ENCODE measurements around the gene DNAJC30.

The DNAJC30 gene

DNA sequence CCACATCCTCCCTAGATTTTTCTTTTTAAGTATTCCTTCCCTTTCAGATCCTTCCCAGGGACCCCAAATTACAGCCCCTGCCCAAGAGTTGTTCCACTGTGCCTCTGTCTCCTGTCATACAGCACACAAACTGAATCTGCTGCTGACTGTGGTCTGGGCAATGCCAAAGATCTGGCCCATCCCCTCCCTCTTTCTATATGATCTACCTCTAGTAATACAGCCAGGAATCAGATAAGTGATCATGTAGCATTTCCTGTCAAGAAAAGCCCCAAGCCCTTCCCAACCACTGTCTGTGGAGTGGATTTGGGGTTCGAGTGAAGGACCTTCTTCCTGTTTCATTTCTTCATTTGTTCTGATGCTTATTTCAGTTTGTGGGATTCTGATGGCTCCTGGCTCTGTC is 29.5 kb upstream of the DNAJC30 start:
- FAIRE-seq: no peak

DNA sequence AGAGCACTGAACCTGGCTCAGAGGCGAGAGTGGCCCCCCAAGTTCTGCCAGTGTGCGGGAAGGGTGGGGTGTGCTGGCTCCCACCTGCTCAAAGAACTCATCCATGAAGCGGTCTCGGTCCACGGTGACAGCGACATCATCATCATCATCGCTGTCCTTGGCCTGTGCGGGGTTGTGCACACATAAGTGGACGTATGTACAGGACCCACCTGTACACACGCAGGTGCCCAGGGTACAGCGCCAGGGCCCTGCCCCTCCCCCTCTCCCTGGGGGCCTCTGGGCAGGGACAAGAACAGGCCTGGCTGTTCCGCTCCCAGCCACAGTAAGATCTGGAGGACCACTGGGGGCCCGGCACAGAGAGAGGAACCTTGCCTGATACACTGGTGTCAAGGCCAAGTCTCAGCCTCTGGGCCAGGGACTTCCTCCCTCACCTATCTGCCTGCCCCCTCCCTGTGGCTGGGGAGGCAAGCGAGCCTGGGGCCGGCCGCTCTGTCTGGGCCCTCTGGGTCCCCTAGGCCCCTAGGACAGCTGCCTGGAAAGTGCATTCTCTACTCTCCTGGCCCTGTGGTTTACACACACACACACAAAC is 25.8 kb upstream of the DNAJC30 start:
- FAIRE-seq: no peak

More for the DNA sequence above, 29.5 kb upstream of the DNAJC30 start:
- DNase-seq (ENCODE audit: extremely low spot score, insufficient read length, low read depth): no peak

DNA sequence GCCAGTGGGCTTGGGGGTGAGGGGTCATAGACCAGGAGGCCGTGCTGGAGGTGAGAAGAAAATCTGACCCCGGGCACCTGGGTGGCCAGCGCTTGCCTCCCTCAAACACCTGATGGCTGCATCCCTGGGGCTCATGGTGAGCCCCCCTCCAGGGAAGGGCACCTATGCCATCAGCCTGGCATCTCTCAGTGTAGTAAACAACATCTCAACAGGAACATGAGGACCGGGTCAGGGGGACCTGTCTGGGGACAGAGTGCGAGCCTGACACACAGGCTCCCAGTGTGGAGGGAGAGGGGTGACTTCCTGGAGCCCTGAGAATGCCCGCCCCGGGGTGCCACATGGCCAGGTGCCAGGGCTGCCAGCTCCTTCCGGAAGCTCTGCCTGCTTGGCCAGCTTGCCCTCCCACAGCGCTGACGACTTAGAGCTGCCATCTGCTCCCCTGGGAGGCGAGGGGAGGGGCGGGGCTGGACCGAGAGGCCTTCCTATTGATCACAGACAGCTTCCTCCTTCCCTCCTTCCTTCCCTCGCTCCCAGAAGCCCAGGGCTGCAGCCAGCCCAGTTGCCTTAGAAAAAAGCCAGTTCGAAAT is 23.9 kb upstream of the DNAJC30 start:
- no peak for DNase-seq (ENCODE audit: extremely low spot score, insufficient read length, low read depth)
- no peak for FAIRE-seq

More for the DNA sequence above, 25.8 kb upstream of the DNAJC30 start:
- DNase-seq (ENCODE audit: extremely low spot score, insufficient read length, low read depth): no peak

DNA sequence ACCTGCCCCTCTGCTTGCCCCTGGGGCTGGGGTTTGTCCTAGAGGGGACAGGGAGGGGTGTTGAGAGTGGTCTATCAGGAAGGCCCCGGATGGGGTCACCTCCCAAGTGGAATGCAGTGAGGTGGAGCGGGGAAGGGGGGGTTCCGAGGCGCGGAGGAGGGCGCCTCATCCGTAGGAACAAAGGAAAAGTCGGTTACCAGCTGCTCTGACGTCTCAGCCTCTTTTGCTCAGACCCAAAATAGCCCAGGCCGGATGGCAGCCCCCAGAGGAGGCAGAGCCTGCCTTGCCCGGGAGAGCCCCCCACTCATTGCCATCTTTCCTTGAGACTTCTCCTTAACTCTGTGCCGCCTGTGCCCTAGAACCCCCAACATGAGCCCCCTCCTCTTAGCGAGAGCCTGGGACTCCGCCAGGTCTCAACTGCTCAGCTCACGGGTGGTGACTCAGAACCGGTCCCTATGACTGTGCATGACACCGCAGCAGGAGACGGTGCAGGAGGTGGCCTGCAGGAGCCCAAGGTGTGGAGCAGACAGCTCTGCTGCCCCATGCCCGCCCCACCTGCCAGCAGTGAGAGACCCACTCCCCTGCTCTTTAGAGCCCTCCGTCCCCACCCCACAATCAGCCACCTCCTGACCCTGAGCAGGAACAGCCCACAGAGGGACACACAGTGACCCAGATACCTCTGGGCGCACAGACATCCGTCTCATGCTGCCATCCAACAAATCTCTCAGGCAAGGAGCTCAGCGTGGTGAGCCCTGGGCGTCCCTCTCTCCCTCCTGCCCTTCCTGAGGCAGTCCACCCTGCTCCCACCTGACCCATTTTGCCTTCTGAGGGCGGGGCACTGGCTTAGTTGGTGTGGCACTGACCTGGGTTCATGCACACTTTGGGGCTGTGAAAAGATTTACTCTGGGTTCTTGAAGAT is 23.1 kb upstream of the DNAJC30 start:
- DNase-seq (ENCODE audit: extremely low spot score, insufficient read length, low read depth) (no peak), FAIRE-seq (no peak)

DNA sequence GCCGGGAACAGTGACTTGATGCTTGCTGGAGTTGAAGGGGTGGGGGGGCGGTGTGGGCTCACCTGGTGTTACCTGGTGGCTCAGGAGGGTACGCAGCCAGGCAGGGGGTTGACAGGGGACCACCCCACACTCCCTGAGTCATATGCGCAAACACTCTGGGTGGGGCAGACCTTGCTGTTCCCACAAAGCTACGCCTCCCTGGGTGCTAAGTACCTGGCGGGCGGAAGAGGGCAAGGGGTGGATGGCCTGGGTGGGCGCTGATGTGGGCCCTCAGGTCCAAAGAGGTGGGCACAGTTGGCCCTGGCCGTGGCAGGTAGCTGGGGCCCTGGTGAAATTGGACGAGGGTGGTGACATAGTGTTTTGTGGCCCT is 22.3 kb upstream of the DNAJC30 start:
- no peak for FAIRE-seq
- DNase-seq (ENCODE audit: extremely low spot score, insufficient read length, low read depth): no peak

DNA sequence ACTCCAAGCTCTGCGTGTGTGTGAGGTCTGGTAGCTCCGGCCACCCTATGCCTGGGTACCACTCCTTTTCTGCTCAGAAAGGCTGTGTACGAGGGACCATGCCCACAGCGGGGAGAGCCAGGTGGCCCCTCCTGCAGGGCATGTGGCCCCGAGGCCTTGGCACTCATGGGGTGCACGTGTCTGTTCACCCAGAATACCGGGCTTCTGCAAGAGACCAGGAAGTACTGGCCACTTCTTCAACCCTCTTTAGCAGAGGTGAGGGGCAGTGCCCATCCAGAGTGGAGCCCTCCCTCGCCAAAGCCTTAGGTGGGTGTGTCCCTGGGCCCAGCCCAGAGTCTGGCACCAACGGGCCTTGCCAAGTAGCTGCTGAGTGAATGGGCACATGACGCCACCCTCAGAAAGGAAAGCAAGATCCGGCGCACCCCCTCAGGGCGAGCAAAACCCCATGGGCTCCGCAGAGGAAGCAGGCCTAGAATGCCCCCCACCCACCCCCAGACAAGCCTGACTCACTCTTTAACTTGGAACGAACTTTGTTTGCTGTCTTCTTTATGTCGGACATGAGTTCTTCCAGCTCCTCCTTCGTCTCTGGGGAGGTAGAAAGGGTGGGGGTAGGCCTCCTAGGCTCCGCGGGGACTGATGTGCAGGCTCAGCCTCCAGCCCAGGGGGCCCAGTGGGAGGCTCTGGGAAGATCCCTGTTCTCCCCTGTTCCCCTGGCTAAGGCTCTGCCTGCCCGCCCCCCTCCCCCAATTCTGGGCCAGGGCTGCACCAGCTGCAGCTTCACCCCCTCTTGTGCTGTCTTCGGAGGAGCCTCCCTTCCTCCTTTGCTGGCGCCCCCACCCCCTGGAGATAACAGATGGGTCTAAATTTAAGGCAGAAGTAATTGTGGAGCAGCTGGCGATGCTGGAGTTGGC is 21.6 kb upstream of the DNAJC30 start:
- no peak for FAIRE-seq
- DNase-seq (ENCODE audit: extremely low spot score, insufficient read length, low read depth): no peak

DNA sequence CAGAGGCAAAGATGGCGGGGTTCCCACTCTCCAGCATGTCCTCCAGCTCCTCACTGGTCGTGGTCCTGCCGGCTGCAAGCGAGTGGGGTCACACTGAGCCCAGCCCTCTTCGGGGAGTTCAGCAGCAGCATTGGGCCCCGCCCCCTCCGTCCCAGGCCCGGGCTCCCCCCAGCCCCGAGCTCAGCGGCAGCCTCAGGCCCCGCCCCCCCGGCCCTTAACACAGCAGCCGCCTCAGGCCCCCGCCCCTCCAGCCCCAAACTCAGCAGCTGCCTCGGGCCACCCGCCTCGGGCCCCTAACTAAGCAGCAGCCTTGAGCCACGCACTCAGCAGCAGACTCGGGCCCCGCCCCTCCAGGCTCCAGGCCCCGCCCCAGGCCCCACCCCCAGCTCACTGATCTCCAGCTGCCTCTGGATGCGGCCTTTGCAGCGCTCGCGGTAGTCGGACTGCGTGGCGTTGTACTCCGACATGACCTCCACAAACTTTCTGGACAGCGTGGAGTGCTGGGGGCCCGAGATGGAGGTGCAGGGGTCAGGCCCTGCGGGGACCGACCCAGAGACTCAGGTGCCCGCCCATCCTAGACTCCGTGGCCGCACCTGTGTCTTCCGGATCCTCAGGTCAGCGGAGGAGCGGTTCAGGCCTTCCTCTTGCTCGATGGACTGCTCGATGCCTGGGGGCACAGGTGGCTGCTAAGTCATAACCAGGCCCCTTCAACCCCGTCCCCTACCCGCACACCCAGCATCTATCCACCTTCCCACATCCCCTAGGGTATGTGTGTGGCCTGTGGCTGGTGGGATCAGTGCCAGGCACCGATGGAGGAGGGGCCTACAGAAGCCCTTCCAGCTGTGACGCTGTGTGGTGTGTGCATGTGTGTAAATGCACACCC is 20.7 kb upstream of the DNAJC30 start:
- DNase-seq (ENCODE audit: extremely low spot score, insufficient read length, low read depth) (no peak), FAIRE-seq (no peak)

DNA sequence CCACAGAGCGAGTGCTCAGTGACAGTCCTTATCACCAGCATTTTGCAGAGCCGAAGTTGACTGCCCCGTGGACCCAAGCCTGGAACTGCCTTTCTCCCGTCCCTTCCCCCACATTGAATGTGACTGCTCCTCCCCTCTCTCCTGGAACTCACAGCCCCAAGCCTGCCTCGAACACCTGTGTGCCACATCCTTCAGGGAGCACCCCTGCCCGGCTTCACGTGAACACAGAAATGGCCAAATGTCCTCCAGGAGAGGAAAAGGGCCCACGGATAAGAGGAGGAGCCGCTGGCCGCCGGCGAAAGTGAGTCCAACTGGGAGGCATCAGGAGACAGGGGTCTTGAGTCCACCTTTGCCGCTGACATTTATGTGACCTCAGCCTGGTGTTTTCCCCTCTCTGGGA is 20.0 kb upstream of the DNAJC30 start:
- FAIRE-seq (no peak), DNase-seq (ENCODE audit: extremely low spot score, insufficient read length, low read depth) (no peak)

DNA sequence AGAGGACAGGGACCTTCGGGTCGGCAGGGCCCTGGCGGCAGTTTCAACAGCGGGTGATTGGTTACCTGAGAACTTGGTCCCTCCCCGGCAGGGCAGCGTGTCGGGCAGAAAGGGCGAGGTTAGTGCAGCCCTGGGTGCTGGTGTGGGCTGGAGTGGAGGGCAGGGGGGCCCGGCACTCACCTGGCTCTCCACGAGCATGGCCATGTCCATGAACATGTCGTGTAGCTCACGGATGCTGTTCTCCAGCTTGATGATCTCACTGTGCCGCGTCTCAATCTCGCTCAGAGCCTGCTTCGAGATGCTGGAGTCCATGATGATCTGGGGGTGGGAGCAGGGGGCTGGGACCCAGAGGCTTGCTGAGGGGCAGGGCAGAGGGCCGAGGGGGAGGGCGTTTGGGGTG is 19.4 kb upstream of the DNAJC30 start:
- DNase-seq (ENCODE audit: extremely low spot score, insufficient read length, low read depth) (no peak), FAIRE-seq (no peak)

DNA sequence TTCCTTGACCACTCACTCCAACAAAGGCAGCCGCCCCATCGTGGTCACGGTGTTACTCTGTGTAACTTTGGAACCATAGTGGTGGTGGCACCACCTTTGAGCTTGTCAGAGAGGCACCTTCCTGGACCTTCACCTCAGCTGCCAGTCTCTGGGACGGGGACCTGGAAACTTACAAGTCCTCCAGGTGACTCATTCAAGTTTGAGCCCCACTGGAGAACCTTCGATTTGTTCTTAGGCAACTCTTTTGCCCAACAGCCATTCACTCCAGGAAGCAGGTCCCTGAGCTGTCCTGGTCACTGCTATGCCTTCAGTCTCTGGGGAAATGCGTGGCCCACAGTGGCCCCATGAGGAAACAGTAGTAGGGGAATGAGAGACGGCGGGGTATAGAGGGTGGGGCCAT is 19.0 kb upstream of the DNAJC30 start:
- DNase-seq (ENCODE audit: extremely low spot score, insufficient read length, low read depth) (no peak), FAIRE-seq (no peak)

DNA sequence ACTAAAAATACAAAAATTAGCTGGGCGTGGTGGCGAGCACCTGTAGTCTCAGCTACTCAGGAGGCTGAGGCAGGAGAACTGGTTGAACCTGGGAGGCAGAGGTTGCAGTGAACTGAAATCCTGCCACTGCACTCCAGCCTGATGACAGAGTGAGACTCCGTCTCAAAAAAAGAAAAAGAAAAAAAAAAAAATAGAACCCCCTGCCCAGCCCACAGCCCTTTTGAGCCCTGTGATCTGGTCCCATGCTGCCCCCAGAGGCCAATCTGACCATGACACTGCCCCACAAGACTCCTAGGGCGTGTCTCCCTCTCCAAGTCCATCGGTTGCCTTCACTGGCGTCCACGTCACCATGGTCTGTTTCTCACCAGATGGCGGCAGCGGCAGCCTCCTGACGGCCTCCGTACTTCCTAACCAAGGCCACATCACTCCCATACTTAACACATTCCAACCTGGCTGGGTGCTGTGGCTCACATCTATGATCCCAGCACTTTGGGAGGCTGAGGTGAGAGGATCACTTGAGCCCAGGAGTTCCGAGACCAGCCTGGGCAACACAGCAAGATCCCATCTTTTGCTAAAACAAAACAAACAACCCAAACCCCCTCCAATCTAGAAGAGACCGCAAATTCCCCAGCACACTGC is 18.2 kb upstream of the DNAJC30 start:
- DNase-seq (ENCODE audit: extremely low spot score, insufficient read length, low read depth): no peak
- FAIRE-seq: no peak

DNA sequence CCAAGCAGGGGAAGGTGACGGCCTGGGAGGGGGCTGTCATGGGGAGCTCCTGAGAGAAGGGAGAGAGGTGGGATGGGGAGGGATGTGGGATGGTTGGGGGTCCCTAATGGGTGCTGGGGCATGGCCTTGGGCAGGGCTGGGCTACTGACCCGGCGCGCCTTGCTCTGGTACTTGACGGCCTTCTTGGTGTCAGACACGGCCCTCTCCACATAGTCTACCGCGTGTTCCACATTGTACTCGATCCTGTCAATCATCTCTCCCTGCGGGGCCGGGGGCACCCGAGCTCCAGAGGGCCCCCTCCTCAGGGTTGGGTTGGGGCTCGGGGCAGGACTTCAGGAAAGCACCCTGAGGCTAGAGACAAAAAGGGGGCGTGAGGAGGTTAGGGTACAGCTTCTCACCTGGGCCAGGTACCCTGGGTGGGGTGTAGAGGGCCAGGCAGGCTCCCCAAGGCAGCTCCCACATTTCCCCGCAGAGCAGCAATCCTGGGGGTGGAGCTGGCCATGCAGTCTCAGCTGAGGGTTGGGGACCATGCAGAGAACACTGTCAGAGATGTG is 17.4 kb upstream of the DNAJC30 start:
- DNase-seq (ENCODE audit: extremely low spot score, insufficient read length, low read depth): no peak
- FAIRE-seq: no peak

DNA sequence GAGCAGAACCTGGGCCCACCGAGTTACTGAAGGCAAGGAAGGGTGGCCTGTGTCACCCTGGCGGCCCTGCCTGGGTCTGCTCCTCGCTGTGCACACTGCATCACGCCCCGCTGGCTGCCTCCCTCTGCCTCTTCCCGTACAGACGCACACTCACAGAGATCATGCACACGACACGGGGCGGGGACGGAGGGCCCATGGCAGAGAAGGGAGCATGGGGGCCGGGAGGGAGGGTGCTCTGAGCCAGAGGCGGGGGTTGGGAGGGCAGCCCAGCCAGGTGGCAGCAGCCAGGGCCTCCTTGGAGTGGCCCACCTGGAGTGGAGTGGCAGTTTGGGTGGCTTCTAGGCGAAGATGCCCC is 16.8 kb upstream of the DNAJC30 start:
- DNase-seq (ENCODE audit: extremely low spot score, insufficient read length, low read depth) (no peak), FAIRE-seq (no peak)

DNA sequence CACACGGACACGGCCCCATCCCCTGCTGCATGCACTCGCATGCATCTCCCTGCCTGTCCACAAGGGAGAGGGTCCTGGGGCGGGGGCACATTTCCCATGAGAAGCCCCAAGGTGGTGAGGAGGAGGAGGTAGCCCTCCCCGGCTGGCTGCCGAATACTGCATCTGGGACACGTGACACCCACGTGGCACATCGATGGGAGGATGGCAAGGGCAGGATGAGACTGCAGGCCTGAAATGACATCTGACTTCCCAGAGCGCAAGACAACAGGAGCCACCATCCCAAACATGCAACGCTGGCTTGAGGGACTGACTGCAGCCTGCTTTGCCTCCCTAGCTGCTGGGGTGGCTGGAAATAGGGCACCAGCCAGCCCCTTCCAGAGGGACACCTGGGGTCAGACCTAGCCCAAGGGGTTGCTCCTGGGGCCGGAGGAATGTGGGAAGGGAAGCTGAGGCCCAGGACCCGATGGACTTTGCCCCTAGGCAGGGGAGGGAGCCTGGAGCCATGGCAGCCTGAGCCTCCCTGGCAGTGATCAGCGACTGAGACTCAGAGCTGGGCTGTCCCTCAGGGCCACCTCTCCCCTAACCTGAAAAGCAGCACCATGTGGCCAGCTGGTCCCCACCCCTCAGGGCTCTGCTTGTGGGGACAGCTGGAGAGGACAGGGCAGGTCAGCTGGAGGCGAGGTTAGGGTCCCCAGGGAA is 16.3 kb upstream of the DNAJC30 start:
- FAIRE-seq: no peak
- DNase-seq (ENCODE audit: extremely low spot score, insufficient read length, low read depth): no peak

DNA sequence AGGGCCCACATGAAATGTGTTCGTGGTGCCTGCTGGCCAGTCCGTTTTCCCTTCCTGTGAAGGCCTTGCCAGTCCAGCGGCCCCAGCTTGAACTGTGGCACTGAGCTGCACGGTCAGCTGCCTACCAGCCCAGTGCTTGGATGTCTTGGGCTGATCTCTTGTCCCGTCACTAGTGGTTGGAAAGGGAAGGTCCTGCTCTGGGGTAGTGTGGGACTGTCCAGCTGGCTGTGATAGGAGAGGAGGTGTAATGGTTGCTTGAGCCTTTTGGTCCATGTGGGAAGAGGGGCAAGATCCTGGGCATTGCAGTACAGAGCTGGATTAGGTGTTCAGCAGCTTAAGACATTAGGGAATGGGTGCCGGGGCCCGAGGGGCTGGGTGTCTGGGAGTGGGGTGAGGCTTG is 15.2 kb upstream of the DNAJC30 start:
- no peak for DNase-seq (ENCODE audit: extremely low spot score, insufficient read length, low read depth)
- FAIRE-seq: no peak

DNA sequence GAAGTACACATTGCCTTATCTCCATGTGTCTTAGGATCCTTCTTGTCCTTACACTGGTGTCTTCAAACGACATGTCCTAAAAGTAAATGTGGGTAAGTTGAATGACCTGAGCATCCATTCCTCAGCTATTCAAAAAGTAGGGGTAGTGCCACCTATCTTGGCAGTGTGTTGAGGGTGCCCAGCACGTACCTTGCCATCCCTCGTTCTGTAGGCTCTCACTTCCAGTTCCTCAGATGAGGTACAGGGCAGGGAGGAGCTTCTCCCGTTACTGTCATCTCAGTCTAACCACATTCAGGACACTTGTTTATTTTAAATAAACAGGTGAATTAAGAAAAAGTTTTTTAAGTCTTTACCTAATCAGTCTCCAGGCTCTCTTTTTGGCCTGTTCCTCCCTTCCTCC is 13.1 kb upstream of the DNAJC30 start:
- no peak for FAIRE-seq
- DNase-seq (ENCODE audit: extremely low spot score, insufficient read length, low read depth): no peak

DNA sequence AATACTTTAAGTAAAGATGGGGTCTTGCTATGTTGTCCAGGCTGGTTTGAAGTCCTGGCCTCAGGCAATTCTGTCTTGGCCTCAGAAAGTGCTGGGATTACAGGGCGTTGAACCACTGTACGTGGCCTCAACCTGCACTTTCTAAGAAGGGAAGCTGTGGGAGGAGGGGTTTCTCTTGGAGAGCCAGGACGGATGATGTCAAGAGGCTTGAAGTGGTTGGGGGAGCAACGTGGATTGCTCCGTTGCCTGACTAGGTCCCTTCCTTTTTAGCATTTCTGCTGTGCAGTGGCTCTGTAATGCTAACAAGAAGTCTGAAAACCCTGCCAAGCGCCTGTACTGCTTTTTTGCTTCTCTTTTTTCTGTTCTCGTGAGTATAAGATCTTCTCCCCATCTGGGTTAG is 7.4 kb upstream of the DNAJC30 start:
- DNase-seq (ENCODE audit: extremely low spot score, insufficient read length, low read depth): no peak
- no peak for FAIRE-seq

DNA sequence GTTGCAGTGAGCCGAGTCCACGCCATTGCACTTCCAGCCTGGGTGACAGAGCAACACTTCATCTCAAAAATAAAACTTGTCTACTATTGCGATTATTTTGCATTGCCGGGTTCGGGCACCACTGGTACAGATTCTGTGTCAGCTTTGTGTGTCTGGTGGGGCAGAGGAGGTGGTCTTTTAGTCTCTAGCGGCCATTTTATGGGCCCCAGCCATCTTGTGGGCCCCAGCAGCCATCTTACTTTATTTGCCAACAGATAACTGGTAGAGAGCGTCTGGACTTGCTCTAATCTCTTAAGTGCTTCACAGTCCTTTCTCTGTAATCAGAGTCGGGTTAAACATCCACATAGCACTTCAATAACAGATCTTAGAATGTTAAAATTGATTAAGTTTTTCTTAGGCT is 5.0 kb upstream of the DNAJC30 start:
- FAIRE-seq: no peak
- DNase-seq (ENCODE audit: extremely low spot score, insufficient read length, low read depth): no peak

Measured in GM18507 (cell line).